Smooth muscle cell of the umbilical artery (primary cell): ENCODE measurements around the gene NIM1K. TPM values are rescaled to one million over a fixed set of nuclear protein-coding genes. Genes with fewer than 3 reads are reported as not detected.

ENCODE experiments used
- total RNA-seq: library from RNA; depleted of rRNA; stranded (reverse); fragments of >200 nt; gene quantifications from 2 replicates; pipeline ENCODE4 v1.2.3, GENCODE V29; 2014

The NIM1K gene
- 0.32 and 1.2 TPM in 2 replicates for total RNA-seq

DNA sequence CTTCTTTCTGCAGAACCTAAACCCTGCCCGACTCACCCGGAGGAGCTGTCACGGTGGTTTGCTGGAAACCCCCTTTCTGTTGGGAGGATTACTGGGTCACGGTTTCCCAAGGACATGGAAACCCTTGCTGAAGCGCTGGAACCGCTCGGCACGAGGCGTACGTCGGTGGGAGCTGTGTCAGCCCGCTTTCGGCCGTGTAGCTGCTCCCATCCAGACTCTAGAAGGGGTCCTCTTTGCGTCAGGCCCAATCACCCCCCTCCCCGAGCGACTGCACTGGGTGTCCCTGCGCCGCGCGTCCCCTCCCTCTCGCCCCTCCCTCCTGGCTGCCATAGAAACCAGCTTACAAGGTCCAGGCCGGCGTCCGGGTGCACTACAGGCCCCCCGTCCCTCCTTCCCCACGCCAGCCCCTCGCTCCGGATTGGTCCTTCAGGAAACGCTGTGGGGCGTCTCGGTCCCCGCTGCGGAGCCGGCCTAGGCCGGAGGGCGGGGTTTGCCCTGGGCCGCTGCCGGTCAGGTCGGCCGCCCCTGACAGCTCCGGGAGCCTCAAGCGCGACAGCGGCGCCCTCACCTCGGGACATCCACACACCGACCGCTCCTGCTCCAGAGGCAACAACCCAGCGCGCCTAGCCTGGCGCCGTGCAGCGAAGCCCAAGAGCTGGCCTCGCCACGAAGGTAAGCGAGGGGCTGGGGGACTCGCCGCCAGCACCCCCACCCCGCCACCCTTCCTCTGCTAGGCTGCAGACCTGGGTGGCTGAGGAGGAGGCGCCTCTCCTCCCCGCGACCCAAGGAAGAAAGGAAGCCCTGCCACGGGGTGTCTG, at the start of gene NIM1K:
Gene NIM1K, plus strand, starts transcription at position 486 of the 818 bp plus-strand sequence. CDS start 53,551 bp downstream, outside the sequence.

DNA sequence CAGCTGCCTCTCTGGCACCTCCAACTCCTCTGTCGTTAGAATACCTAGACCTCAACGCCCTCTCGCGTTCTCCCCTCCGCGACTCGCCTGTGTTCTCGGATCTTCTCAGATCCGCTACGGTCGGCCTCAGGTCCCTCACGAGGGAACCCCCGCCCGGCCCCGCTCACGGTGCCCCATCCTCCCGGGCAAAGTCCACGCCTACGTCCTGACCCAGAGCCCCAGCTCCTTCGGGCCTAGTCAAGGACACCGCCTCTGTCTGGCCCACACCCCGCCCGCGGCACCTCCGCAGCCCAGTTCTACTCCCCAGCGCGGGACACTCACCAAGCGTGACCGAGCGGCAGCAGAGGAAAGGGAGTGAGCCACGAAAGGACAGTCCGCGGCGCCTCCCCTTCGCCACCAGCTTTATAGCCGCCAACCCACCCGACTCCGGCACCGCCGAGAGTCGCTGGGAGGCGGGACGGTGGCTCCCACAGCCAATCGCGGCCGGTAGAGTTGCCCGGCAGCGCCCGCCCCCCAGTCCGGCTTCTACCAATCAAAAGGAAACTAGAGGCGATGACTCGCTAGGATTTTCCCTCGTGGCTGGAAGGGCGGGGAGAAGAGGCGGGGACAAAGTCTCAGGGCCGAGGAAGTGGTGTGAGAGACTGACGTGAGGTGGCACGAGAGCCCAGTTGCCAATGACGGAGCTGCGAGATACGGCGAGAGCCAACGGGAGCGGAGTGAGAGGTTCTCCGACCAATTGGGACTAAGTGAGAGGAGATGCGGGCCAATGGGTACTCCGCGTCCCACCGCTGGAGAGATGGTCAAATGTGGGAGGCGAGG, 121.2 kb downstream of the NIM1K start, which contains the start of gene HMGCS1:
Gene HMGCS1, minus strand, starts transcription at position 378 of the 819 bp plus-strand sequence. CDS start 14,447 bp downstream, outside the sequence.

Other genes with a start within 250 kb of the NIM1K start
- 1.2 and 1.9 TPM in 2 replicates for gene ANXA2R, start 151.9 kb upstream of the NIM1K start, total RNA-seq
- gene ZNF131, start 71.3 kb upstream of the NIM1K start, total RNA-seq: 38.3 and 44.1 TPM in 2 replicates
- gene HMGCS1, start 121.2 kb downstream of the NIM1K start, total RNA-seq: 144 and 189 TPM in 2 replicates
- 0.59 and 1.5 TPM in 2 replicates for gene CCL28, start 220.2 kb downstream of the NIM1K start, total RNA-seq